CD8-positive, alpha-beta memory T cell (primary cell): ENCODE data around the gene AGPAT3. TPM values are rescaled to one million over a fixed set of nuclear protein-coding genes. Genes with fewer than 3 reads are reported as not detected.
"Not testable (repeated sequence)": the region's sequence is repeated elsewhere in the genome, so short reads cannot be mapped to it uniquely, and the experiment has no call there.

ENCODE experiments used
- CTCF ChIA-PET: fragments of 350-600 bp; sonication (Branson Sonifier 250); formaldehyde crosslinking; loops from one replicate; lab custom pipeline; 2021; ENCODE audit warnings: antibody characterized with exemption; lab: Charles Lee
- POLR2A ChIA-PET: fragments of 350-600 bp; sonication (Branson Sonifier 250); formaldehyde crosslinking; loops from one replicate; lab custom pipeline; 2021; ENCODE audit warnings: antibody characterized with exemption; lab: Charles Lee
- DNase-seq, 5 donors: peaks; one replicate each; pipeline versions ENCODE4 v3.0.0 to v3.0.0-alpha.2; 2020 to 2022; ENCODE audit warnings: mixed read lengths in 1 of 5
- H3K27ac ChIP-seq: one replicate; pipeline ENCODE4 v1.7.0; 2013; ENCODE audit warnings: low read depth, mild to moderate bottlenecking, low read length, moderate library complexity
- H3K27me3 ChIP-seq: 2 replicates; pipeline ENCODE4 v1.7.0; 2013; ENCODE audit warnings: low read length, mild to moderate bottlenecking; ENCODE audit not compliant: insufficient read depth, poor library complexity, severe bottlenecking
- H3K36me3 ChIP-seq: 2 replicates; pipeline ENCODE4 v1.7.0; 2013; ENCODE audit warnings: mild to moderate bottlenecking, low read length, moderate library complexity; ENCODE audit not compliant: insufficient read depth
- H3K4me1 ChIP-seq: 2 replicates; pipeline ENCODE4 v1.7.0; 2013; ENCODE audit warnings: mild to moderate bottlenecking, low read length, moderate library complexity; ENCODE audit not compliant: insufficient read depth
- H3K4me3 ChIP-seq: 2 replicates; pipeline ENCODE4 v1.7.0; 2013; ENCODE audit warnings: mild to moderate bottlenecking, low read length
- H3K9me3 ChIP-seq: 2 replicates; pipeline ENCODE4 v1.7.0; 2013; ENCODE audit warnings: mild to moderate bottlenecking, low read length
- H3K27ac Mint-ChIP-seq, 8 donors: one replicate each; pipeline ENCODE4 v1.8.0; 2020 to 2021; ENCODE audit warnings: mixed read lengths in 8 of 8, mild to moderate bottlenecking in 6 of 8, inconsistent platforms in 3 of 8, moderate library complexity in 3 of 8
- H3K27me3 Mint-ChIP-seq, 2 donors: one replicate each; pipeline ENCODE4 v1.8.0; 2020 to 2021; ENCODE audit warnings: mixed read lengths in 2 of 2, mild to moderate bottlenecking in 1 of 2, moderate library complexity in 1 of 2
- H3K36me3 Mint-ChIP-seq, 3 donors: one replicate each; pipeline ENCODE4 v1.8.0; 2020 to 2021; ENCODE audit warnings: mixed read lengths in 3 of 3, inconsistent platforms in 1 of 3, mild to moderate bottlenecking in 1 of 3
- H3K4me1 Mint-ChIP-seq, 3 donors: one replicate each; pipeline ENCODE4 v1.8.0; 2020 to 2021; ENCODE audit warnings: mixed read lengths in 3 of 3, inconsistent platforms in 1 of 3, mild to moderate bottlenecking in 1 of 3
- H3K4me3 Mint-ChIP-seq, 7 donors: one replicate each; pipeline ENCODE4 v1.8.0; 2020 to 2021; ENCODE audit warnings: mixed read lengths in 7 of 7, mild to moderate bottlenecking in 6 of 7, moderate library complexity in 4 of 7, inconsistent platforms in 2 of 7
- H3K9me3 Mint-ChIP-seq, 5 donors: one replicate each; pipeline ENCODE4 v1.8.0; 2020 to 2022; ENCODE audit warnings: mixed read lengths in 5 of 5, mild to moderate bottlenecking in 3 of 5, moderate library complexity in 2 of 5, inconsistent platforms in 1 of 5
- polyA plus RNA-seq: library from polyadenylated mRNA; unstranded; fragments of 300-500 nt; fragmentation: Illumina TruSeq; gene quantifications from one replicate; pipeline ENCODE4 v1.2.3, GENCODE V29; 2021
- total RNA-seq, 2 experiments: library from RNA; stranded (reverse); gene quantifications; one replicate each; pipeline ENCODE4 v1.2.3, GENCODE V29; 2021

AGPAT3 gene
- total and polyA plus RNA-seq, 3 experiments from 2014 or later, result 15.9 to 69.3 (median 66.5) TPM

DNA sequence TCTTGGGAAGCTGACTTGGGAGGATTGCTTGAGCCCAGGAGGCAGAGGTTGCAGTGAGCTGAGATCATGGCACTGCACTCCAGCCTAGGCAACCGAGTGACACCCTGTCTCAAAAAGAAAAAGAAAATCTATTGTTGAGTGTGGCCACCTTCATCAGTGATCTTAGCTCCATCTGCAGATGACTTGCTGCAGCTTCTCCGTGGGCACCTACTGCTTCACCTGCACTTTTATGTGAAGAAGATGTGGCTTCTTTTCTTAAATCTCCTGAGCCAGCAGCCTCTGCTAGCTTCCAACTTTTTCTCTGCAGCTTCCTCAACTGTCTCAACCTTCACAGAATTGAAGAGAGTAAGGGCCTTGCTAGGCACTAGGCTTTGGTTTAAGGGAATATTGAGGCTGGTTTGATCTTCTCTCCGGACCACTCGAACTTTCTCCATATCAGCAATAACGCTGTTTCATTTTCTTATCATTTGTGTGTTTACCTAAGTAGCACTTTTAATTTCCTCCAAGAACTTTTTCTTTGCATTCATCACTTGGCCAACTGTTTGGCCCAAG lies 28.0 kb downstream of the AGPAT3 start:
- Mint-ChIP-seq H3K27me3 (no peaks in the 10 kb centered on the region), H3K4me3 (peak overlapping the region; percentile 31 to 88 (median 74)), H3K36me3 (peaks cover 5 to 22% (median 6%) of the 10 kb centered on the region in 3 donors), H3K27ac (peak overlapping the region; percentile 37 to 95 (median 83)), H3K9me3 (no peaks in the 10 kb centered on the region), H3K4me1 (peaks cover 40 to 64% (median 61%) of the 10 kb centered on the region in 3 donors)
- POLR2A ChIA-PET, result no interaction called here
- H3K36me3 ChIP-seq, result no peaks in the 10 kb centered on the region
- no peaks in the 10 kb centered on the region for H3K27me3 ChIP-seq
- peaks cover 26% of the 10 kb centered on the region for H3K4me1 ChIP-seq
- peak overlapping the region; percentile 6 for H3K4me3 ChIP-seq
- no peak for DNase-seq
- H3K9me3 ChIP-seq, result no peaks in the 10 kb centered on the region
- CTCF ChIA-PET, result interaction anchor here (1.2 to 2.8 kb wide), 2 partner anchors 26 to 47 kb away, joined by 4 to 14 read pairs; no protein-coding TSS in a partner anchor
- H3K27ac ChIP-seq, result peak overlapping the region; percentile 43

DNA sequence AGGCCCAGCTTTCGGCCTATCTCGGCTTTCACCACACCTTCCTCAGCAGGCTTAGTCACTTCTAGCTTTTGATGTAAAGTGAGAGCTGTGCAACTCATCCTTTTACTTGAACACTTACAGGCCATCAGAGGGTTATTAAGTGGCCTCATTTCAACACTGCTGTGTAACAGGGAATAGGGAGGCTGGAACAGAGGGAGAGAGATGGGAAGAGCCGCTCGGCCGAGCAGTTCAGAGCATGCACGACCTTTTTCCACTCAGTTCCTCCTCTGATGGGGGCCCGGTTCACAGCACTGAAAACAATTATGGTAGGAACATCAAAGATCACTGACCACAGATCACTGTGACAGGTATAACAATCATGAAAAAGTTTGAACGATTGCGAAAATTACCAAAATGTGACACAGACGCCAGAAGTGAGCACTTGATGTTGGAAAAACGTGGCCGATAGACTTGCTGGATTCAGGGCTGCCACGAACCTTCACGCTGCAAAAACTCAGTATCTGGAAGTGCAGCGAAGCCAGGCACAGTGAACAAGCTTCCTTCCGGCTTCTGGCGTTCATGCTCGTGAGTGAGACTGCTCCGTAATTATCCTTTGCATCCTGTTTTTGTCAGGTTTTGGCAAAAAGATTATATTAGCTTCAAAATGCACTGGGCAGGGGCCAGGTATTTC lies 28.6 kb downstream of the AGPAT3 start:
- ChIA-PET POLR2A (interaction anchor here (1.4 kb wide), 1 partner anchor 27 kb away, joined by 8 read pairs; no protein-coding TSS in a partner anchor), CTCF (interaction anchor here (0.9 to 2.8 kb wide), 5 partner anchors 25 to 137 kb away, joined by 3 to 14 read pairs (median 4); partner anchors contain the start of gene RRP1)
- H3K27me3 ChIP-seq, result no peaks in the 10 kb centered on the region
- peaks cover 40 to 61% (median 58%) of the 10 kb centered on the region in 3 donors for H3K4me1 Mint-ChIP-seq
- H3K9me3 ChIP-seq, result no peaks in the 10 kb centered on the region
- DNase-seq, result no peak
- H3K4me3 ChIP-seq, result peak overlapping the region; percentile 6
- no peaks in the 10 kb centered on the region for H3K9me3 Mint-ChIP-seq
- H3K4me3 Mint-ChIP-seq, result peak overlapping the region; percentile 31 to 88 (median 74)
- H3K27me3 Mint-ChIP-seq, result no peaks in the 10 kb centered on the region
- no peaks in the 10 kb centered on the region for H3K36me3 ChIP-seq
- peaks cover 26% of the 10 kb centered on the region for H3K4me1 ChIP-seq
- peaks cover 6 to 22% (median 8%) of the 10 kb centered on the region in 3 donors for H3K36me3 Mint-ChIP-seq
- peak overlapping the region; percentile 43 for H3K27ac ChIP-seq
- peak overlapping the region; percentile 37 to 91 (median 80) for H3K27ac Mint-ChIP-seq

DNA sequence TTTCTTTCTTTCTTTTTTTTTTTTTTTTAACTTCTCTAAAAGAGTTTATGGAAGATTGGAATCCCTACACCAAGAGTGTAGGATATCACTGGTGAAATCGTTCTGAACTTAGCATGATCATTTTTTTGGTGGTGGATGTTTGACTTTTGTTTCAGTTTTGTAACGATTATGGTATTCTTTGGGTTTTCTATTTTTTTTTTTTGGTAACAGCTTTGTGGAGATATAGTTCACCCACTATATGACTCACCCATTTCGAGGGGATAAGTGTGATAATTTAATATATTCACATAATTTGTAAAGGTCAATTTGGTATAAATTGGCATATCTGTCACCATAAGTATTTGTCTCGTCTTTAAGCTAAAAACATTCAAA lies 29.2 kb downstream of the AGPAT3 start:
- Mint-ChIP-seq H3K27me3 (no peaks in the 10 kb centered on the region), H3K4me1 (peaks cover 40 to 61% (median 53%) of the 10 kb centered on the region in 3 donors), H3K27ac (peak overlapping the region in 7 of 8 donors; percentile 37 to 86 (median 70)), H3K9me3 (no peaks in the 10 kb centered on the region), H3K4me3 (peak overlapping the region; percentile 31 to 88 (median 74)), H3K36me3 (peaks cover 10 to 26% (median 11%) of the 10 kb centered on the region in 3 donors)
- H3K9me3 ChIP-seq, result no peaks in the 10 kb centered on the region
- no peaks in the 10 kb centered on the region for H3K27me3 ChIP-seq
- peak overlapping the region; percentile 43 for H3K27ac ChIP-seq
- ChIA-PET POLR2A (interaction anchor here (1.4 kb wide), 1 partner anchor 28 kb away, joined by 8 read pairs; no protein-coding TSS in a partner anchor), CTCF (interaction anchor here (0.9 to 2.8 kb wide), 5 partner anchors 24 to 137 kb away, joined by 3 to 14 read pairs (median 4); partner anchors contain the start of gene RRP1)
- DNase-seq, result no peak
- H3K4me1 ChIP-seq, result peaks cover 22% of the 10 kb centered on the region
- H3K4me3 ChIP-seq, result no peak overlapping the region
- H3K36me3 ChIP-seq, result peaks cover 4% of the 10 kb centered on the region

DNA sequence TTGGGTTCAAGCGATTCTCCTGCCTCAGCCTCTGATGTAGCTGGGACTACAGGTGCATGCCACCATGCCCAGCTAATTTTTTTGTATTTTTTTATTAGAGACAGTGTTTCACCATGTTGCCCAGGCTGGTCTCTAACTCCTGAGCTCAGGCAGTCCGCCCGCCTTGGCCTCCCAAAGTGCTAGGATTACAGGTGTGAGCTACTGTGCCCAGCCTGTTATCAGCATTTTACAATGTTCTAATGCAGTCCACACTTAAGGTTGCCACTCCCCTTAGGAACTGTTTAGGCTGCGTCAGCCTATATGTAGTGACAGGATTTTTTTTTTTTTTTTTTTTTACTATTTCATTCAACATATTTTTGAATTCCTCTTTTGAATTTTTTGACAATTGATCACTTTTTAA lies 30.2 kb downstream of the AGPAT3 start:
- H3K9me3 ChIP-seq, result no peaks in the 10 kb centered on the region
- Mint-ChIP-seq H3K4me3 (no peak overlapping the region), H3K4me1 (peaks cover 36 to 57% (median 44%) of the 10 kb centered on the region in 3 donors), H3K36me3 (peaks cover 7 to 26% (median 8%) of the 10 kb centered on the region in 3 donors), H3K27ac (no peak overlapping the region), H3K27me3 (no peaks in the 10 kb centered on the region), H3K9me3 (no peaks in the 10 kb centered on the region)
- H3K36me3 ChIP-seq, result peaks cover 4% of the 10 kb centered on the region
- H3K27ac ChIP-seq, result no peak overlapping the region
- H3K27me3 ChIP-seq, result no peaks in the 10 kb centered on the region
- POLR2A ChIA-PET, result no interaction called here
- no peak overlapping the region for H3K4me3 ChIP-seq
- CTCF ChIA-PET, result no interaction called here
- DNase-seq, result no peak
- H3K4me1 ChIP-seq, result peaks cover 17% of the 10 kb centered on the region

DNA sequence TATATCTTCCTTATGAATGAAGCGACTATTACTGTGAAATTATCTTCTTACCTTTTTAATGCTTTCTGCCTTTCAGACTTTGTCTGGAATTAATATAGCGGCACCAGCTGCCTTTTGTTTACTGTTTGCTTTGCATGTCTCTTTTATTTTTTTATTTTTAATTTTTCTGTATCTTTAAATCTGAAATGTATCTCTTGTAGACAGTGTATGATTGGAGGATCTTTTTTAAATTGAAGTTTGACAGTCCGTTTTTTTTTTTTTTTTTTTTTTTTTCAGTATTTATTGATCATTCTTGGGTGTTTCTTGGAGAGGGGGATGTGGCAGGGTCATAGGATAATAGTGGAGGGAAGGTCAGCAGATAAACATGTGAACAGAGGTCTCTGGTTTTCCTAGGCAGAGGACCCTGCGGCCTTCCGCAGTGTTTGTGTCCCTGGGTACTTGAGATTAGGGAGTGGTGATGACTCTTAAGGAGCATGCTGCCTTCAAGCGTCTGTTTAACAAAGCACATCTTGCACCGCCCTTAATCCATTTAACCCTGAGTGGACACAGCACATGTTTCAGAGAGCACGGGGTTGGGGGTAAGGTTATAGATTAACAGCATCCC lies 31.8 kb downstream of the AGPAT3 start:
- H3K4me1 ChIP-seq, result peaks cover 17% of the 10 kb centered on the region
- DNase-seq, H3K27me3 ChIP-seq, H3K27me3 Mint-ChIP-seq, H3K9me3 Mint-ChIP-seq, H3K27ac Mint-ChIP-seq, CTCF ChIA-PET, H3K36me3 ChIP-seq, H3K27ac ChIP-seq, H3K9me3 ChIP-seq, H3K4me3 ChIP-seq, H3K4me3 Mint-ChIP-seq: not testable (repeated sequence)
- Mint-ChIP-seq H3K4me1 (peaks cover 42 to 58% (median 58%) of the 10 kb centered on the region in 3 donors), H3K36me3 (peaks cover 7 to 29% (median 14%) of the 10 kb centered on the region in 3 donors)
- POLR2A ChIA-PET, result interaction anchor here (0.6 kb wide), 1 partner anchor 152 kb away, joined by 3 read pairs; no protein-coding TSS in a partner anchor

DNA sequence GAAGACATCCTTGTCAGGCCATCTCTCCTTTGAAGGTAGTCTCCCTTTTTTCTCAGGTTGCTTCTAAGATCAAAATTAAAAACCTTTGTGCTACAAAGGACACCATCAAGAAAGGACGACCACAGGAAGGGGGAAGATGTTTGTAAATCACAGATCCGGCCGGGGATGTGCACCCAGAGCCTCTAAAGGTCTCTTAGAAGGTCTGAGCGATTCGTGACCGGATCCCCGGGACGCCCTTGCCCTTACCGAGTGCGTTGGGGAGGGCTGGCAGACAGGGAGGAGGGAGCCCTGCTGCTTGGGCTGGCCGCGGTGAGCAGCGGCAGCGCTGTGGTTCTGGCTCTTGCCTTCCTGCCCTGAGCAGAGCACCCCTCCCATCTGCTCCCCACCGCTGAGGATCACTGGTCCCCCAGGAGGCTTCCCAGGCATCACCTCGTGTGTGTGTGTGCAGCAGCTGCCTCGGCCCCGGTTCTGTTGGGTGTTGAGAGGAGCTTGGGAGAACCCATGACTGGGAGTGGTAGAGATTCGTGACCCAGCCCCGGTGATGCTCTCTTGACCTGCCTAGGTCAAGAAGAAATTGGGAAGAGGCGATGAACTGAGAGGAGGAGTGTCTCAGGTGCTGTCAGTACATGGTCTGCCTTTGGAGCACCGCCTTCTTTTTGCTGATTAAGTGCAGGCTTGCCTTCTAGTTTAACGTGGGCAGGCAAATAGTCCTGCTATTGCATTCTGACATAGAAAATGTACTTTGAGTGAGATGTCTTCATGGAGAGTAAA lies 34.5 kb downstream of the AGPAT3 start:
- Mint-ChIP-seq H3K9me3 (no peaks in the 10 kb centered on the region), H3K27ac (peak overlapping the region in 1 of 8 donors; percentile 17)

GRCh38 chr21:43900078-43900385 lies 35.0 kb downstream of the AGPAT3 start:
- H3K9me3 ChIP-seq, result no peaks in the 10 kb centered on the region
- H3K36me3 ChIP-seq, result peaks cover 4% of the 10 kb centered on the region
- no peak overlapping the region for H3K4me3 Mint-ChIP-seq
- H3K9me3 Mint-ChIP-seq, result no peaks in the 10 kb centered on the region
- no peak for DNase-seq
- H3K36me3 Mint-ChIP-seq, result peaks cover 7 to 47% (median 16%) of the 10 kb centered on the region in 3 donors
- POLR2A ChIA-PET, result no interaction called here
- peak overlapping the region in 1 of 8 donors; percentile 17 for H3K27ac Mint-ChIP-seq
- CTCF ChIA-PET, result no interaction called here
- H3K27ac ChIP-seq, result no peak overlapping the region
- H3K4me3 ChIP-seq, result no peak overlapping the region
- peaks cover 21 to 40% (median 36%) of the 10 kb centered on the region in 3 donors for H3K4me1 Mint-ChIP-seq
- no peaks in the 10 kb centered on the region for H3K4me1 ChIP-seq
- H3K27me3 ChIP-seq, result no peaks in the 10 kb centered on the region
- H3K27me3 Mint-ChIP-seq, result no peaks in the 10 kb centered on the region

More for the DNA sequence above, 34.5 kb downstream of the AGPAT3 start:
- H3K27me3 ChIP-seq, result no peaks in the 10 kb centered on the region
- H3K27ac ChIP-seq, result no peak overlapping the region
- H3K9me3 ChIP-seq, result no peaks in the 10 kb centered on the region
- ChIA-PET CTCF (no interaction called here), POLR2A (no interaction called here)
- H3K4me1 Mint-ChIP-seq, result peaks cover 25 to 44% (median 40%) of the 10 kb centered on the region in 3 donors
- peaks cover 4% of the 10 kb centered on the region for H3K36me3 ChIP-seq
- no peaks in the 10 kb centered on the region for H3K27me3 Mint-ChIP-seq
- H3K36me3 Mint-ChIP-seq, result peaks cover 7 to 43% (median 16%) of the 10 kb centered on the region in 3 donors
- no peak overlapping the region for H3K4me3 Mint-ChIP-seq
- no peaks in the 10 kb centered on the region for H3K4me1 ChIP-seq
- no peak for DNase-seq
- H3K4me3 ChIP-seq, result no peak overlapping the region
